Kasumi-1 (cell line): ENCODE results near the gene NUAK1.
"Not testable (repeated sequence)": the region's sequence is repeated elsewhere in the genome, so short reads cannot be mapped to it uniquely, and the experiment has no call there.

Experiments
- DNase-seq, 2 experiments: peaks; one replicate each; lab custom pipeline; 2025; lab: John Stamatoyannopoulos, UW

Gene NUAK1

GRCh38 chr12:106031761-106032622 lies 106.8 kb downstream of the NUAK1 start:
- DNase-seq = no peak

GRCh38 chr12:106030210-106031071 lies 108.3 kb downstream of the NUAK1 start:
- DNase-seq = no peak

GRCh38 chr12:106029532-106029931 lies 109.2 kb downstream of the NUAK1 start:
- no peak for DNase-seq

- DNase-seq = no peak
These were observed 110.8 kb downstream of the NUAK1 start for GRCh38 chr12:106027911-106028310.

GRCh38 chr12:106027286-106027685 lies 111.5 kb downstream of the NUAK1 start:
- DNase-seq = no peak

GRCh38 chr12:106025129-106025528 lies 113.6 kb downstream of the NUAK1 start:
- DNase-seq = no peak

- DNase-seq = no peak
These were observed 115.7 kb downstream of the NUAK1 start for GRCh38 chr12:106023039-106023438.

- no peak for DNase-seq
These were observed 116.2 kb downstream of the NUAK1 start for GRCh38 chr12:106022568-106023012.

GRCh38 chr12:106021516-106021915 lies 117.2 kb downstream of the NUAK1 start:
- DNase-seq = no peak

GRCh38 chr12:106020736-106021135 lies 118.0 kb downstream of the NUAK1 start:
- DNase-seq = no peak

- no peak for DNase-seq
These were observed 119.6 kb downstream of the NUAK1 start for GRCh38 chr12:106019144-106019543.

- DNase-seq = no peak
These were observed 120.5 kb downstream of the NUAK1 start for GRCh38 chr12:106018286-106018685.

GRCh38 chr12:106016601-106017278 lies 122.0 kb downstream of the NUAK1 start:
- DNase-seq = not testable (repeated sequence)

- no peak for DNase-seq
These were observed 123.1 kb downstream of the NUAK1 start for GRCh38 chr12:106015646-106016045.

GRCh38 chr12:106013941-106014340 lies 124.8 kb downstream of the NUAK1 start:
- no peak for DNase-seq
